Measurements from ENCODE around the gene BCL7B. TPM values are rescaled to one million over a fixed set of nuclear protein-coding genes. Genes with fewer than 3 reads are reported as not detected.

The BCL7B gene
- total RNA-seq, 1 experiment from 2014 or later: 50.4 TPM

DNA sequence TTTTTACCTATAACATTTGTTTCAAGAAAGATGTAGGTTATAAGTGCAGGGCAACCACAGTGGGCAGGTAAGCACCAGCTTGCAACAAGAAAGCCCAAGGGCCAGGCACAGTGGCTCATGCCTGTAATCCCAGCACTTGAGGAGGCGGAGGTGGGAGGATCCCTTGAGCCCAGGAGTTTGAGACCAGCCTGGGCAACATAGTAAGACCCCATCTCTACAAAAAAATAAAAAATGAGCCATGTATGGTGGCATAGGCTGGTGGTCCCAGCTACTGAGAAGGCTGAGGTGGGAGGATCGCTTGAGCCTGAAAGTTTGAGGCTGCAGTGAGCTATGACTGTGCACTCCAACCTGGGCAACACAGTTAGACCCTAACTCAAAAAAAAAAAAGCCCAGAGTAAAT, 12.8 kb downstream of the BCL7B start:
- no TSS peak for BruUV-seq (replicated peaks)
- no peaks in the 10 kb centered on the region for H4K20me1 ChIP-seq (ENCODE audit: insufficient read depth)
- no peak overlapping the region for H3K27ac ChIP-seq (ENCODE audit: low read depth, low read length)
- no peaks in the 10 kb centered on the region for H3K9me2 ChIP-seq (ENCODE audit: insufficient read depth)
- CTCF ChIA-PET: no interaction called here
- no peak overlapping the region for H3K4me3 ChIP-seq (replicated peaks in 1 of 2; ENCODE audit: low read depth in 1 of 2, low read length in 2 of 2)
- no peak for ATAC-seq
- peaks cover 22 to 28% of the 10 kb centered on the region in 2 experiments for H3K36me3 ChIP-seq (ENCODE audit: control insufficient read depth in 1 of 2, insufficient read depth in 2 of 2, low read length in 2 of 2)
- H3K79me2 ChIP-seq (ENCODE audit: insufficient read depth, low read length): peaks cover 79% of the 10 kb centered on the region
- H3K9ac ChIP-seq (ENCODE audit: low read length): no peak overlapping the region
- 0 out of 4 replicates have a peak, but pooled peaks cover 0 to 8% of the 10 kb centered on the region in 2 experiments for H3K4me1 ChIP-seq (ENCODE audit: control insufficient read depth in 1 of 2, insufficient read depth in 2 of 2, low read length in 2 of 2)
- no peak for TF ChIP-seq ELF1 (IDR thresholded peaks at IDR 0.05; ENCODE audit: borderline replicate concordance, low read depth)
- TF ChIP-seq, protein P1, sequence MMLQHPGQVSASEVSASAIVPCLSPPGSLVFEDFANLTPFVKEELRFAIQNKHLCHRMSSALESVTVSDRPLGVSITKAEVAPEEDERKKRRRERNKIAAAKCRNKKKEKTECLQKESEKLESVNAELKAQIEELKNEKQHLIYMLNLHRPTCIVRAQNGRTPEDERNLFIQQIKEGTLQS (IDR thresholded peaks at IDR 0.05): no peak
- TF ChIP-seq, protein P2, sequence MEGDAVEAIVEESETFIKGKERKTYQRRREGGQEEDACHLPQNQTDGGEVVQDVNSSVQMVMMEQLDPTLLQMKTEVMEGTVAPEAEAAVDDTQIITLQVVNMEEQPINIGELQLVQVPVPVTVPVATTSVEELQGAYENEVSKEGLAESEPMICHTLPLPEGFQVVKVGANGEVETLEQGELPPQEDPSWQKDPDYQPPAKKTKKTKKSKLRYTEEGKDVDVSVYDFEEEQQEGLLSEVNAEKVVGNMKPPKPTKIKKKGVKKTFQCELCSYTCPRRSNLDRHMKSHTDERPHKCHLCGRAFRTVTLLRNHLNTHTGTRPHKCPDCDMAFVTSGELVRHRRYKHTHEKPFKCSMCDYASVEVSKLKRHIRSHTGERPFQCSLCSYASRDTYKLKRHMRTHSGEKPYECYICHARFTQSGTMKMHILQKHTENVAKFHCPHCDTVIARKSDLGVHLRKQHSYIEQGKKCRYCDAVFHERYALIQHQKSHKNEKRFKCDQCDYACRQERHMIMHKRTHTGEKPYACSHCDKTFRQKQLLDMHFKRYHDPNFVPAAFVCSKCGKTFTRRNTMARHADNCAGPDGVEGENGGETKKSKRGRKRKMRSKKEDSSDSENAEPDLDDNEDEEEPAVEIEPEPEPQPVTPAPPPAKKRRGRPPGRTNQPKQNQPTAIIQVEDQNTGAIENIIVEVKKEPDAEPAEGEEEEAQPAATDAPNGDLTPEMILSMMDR (IDR thresholded peaks at IDR 0.05 in 2 of 3, conservative IDR thresholded peaks at IDR 0.05 in 1 of 3; ENCODE audit: borderline replicate concordance in 1 of 3, insufficient read depth in 1 of 3, low read depth in 2 of 3, low read length in 2 of 3): no peak
- no peak for TF ChIP-seq CEBPB (IDR thresholded peaks at IDR 0.05; ENCODE audit: low read depth)
- TF ChIP-seq TCF7L2 (IDR thresholded peaks at IDR 0.05; ENCODE audit: borderline replicate concordance, extremely low read depth, insufficient read depth, insufficient read length): no peak
- no peak for TF ChIP-seq SP1 (IDR thresholded peaks at IDR 0.05; ENCODE audit: low read depth)
- no peak for TF ChIP-seq ZNF274 (IDR thresholded peaks at IDR 0.05; ENCODE audit: low read depth, low read length)
- TF ChIP-seq EZH2 (IDR thresholded peaks at IDR 0.05): no peak
- TF ChIP-seq, protein P3, sequence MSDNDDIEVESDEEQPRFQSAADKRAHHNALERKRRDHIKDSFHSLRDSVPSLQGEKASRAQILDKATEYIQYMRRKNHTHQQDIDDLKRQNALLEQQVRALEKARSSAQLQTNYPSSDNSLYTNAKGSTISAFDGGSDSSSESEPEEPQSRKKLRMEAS (IDR thresholded peaks at IDR 0.05): no peak
- TF ChIP-seq EGR1 (IDR thresholded peaks at IDR 0.05; ENCODE audit: low read depth): no peak
- TF ChIP-seq, protein P4, sequence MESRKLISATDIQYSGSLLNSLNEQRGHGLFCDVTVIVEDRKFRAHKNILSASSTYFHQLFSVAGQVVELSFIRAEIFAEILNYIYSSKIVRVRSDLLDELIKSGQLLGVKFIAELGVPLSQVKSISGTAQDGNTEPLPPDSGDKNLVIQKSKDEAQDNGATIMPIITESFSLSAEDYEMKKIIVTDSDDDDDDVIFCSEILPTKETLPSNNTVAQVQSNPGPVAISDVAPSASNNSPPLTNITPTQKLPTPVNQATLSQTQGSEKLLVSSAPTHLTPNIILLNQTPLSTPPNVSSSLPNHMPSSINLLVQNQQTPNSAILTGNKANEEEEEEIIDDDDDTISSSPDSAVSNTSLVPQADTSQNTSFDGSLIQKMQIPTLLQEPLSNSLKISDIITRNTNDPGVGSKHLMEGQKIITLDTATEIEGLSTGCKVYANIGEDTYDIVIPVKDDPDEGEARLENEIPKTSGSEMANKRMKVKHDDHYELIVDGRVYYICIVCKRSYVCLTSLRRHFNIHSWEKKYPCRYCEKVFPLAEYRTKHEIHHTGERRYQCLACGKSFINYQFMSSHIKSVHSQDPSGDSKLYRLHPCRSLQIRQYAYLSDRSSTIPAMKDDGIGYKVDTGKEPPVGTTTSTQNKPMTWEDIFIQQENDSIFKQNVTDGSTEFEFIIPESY (IDR thresholded peaks at IDR 0.05; ENCODE audit: extremely low read depth, insufficient replicate concordance, low read length): no peak
- no peak for TF ChIP-seq POLR2AphosphoS5 (IDR thresholded peaks at IDR 0.05; ENCODE audit: low read depth, low read length)
- TF ChIP-seq RAD21 (IDR thresholded peaks at IDR 0.05; ENCODE audit: low read depth): no peak
- no peak for TF ChIP-seq SIN3A (IDR thresholded peaks at IDR 0.05; ENCODE audit: low read depth)
- TF ChIP-seq, protein P5, sequence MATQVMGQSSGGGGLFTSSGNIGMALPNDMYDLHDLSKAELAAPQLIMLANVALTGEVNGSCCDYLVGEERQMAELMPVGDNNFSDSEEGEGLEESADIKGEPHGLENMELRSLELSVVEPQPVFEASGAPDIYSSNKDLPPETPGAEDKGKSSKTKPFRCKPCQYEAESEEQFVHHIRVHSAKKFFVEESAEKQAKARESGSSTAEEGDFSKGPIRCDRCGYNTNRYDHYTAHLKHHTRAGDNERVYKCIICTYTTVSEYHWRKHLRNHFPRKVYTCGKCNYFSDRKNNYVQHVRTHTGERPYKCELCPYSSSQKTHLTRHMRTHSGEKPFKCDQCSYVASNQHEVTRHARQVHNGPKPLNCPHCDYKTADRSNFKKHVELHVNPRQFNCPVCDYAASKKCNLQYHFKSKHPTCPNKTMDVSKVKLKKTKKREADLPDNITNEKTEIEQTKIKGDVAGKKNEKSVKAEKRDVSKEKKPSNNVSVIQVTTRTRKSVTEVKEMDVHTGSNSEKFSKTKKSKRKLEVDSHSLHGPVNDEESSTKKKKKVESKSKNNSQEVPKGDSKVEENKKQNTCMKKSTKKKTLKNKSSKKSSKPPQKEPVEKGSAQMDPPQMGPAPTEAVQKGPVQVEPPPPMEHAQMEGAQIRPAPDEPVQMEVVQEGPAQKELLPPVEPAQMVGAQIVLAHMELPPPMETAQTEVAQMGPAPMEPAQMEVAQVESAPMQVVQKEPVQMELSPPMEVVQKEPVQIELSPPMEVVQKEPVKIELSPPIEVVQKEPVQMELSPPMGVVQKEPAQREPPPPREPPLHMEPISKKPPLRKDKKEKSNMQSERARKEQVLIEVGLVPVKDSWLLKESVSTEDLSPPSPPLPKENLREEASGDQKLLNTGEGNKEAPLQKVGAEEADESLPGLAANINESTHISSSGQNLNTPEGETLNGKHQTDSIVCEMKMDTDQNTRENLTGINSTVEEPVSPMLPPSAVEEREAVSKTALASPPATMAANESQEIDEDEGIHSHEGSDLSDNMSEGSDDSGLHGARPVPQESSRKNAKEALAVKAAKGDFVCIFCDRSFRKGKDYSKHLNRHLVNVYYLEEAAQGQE (IDR thresholded peaks at IDR 0.05; ENCODE audit: low read depth): no peak
- no peak for TF ChIP-seq ZFX (IDR thresholded peaks at IDR 0.05)
- TF ChIP-seq POLR2A (IDR thresholded peaks at IDR 0.05; ENCODE audit: borderline replicate concordance, extremely low read depth, insufficient read depth, insufficient read length): no peak
- TF ChIP-seq SRF (IDR thresholded peaks at IDR 0.05; ENCODE audit: low read depth): no peak
- no peak overlapping the region for H2AFZ ChIP-seq (ENCODE audit: low read depth, low read length, poor library complexity, severe bottlenecking)
- RAD21 ChIA-PET (ENCODE audit: low non-redundant PET in 1 of 2, low total read pairs in 2 of 2, uncharacterized antibody in 2 of 2, unreplicated experiment in 2 of 2): no interaction called here
- no peak overlapping the region for H3K4me2 ChIP-seq (ENCODE audit: low read length)
- no peaks in the 10 kb centered on the region for H3K9me3 ChIP-seq (ENCODE audit: control insufficient read depth in 1 of 2, insufficient read depth in 1 of 2, low read depth in 1 of 2, low read length in 2 of 2)
- H3K27me3 ChIP-seq (ENCODE audit: insufficient read depth, low read length): no peaks in the 10 kb centered on the region
- POLR2A ChIA-PET: no interaction called here
- DNase-seq (ENCODE audit: low read depth, low spot score): no peak
- intact Hi-C loops (cut with micrococcal nuclease): no loop called here
